Measurements from ENCODE around the gene BBC3. TPM values are rescaled to one million over a fixed set of nuclear protein-coding genes. Genes with fewer than 3 reads are reported as not detected.

BBC3 gene
- total RNA-seq, 4 donors from 2014 or later, result 0.48 to 3.2 (median 2.6) TPM

DNA sequence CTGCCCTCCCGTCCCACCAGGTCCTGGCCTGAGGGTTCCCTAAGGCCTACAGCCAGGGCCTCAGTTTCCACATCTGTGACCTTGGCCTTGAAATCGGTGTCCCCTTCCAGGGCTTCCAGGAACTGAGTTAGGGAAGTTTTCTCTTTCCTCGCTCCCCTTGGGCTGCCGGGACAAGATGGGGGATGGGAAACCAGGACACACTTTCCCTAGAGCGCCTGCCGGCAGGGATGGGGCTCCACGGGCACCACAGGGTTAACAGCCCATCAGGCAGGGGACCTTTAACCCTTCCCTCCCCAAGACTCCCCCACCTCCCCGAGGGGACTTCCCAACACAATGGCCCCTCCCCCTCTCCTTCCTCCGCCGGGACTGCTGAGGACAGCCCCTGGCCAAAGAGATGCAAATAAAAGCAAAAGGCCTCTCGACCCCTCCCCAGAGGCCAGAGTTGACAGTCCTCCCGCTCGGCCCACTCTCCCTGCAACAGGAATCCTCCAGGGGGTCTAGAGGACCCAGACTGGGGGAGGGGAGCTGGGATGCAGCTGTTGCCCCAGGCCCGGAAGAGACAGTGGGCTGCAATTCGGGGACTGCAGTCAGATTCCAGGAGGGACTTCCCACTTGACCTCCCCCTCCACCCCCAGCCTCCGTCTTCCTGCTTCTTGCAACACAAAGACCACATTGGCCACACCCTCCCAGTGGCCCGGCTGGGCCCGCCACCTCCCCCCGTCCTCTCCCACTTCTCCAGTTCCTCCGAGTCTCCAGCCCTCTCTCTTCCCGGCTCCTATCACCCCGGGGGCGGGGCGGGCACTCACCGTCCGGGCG is 3.4 kb downstream of the BBC3 start:
- intact Hi-C loops (cut with DNase I), result no loop called here
- peak; percentile 59 for DNase-seq
- H3K9me3 ChIP-seq, result no peaks in the 10 kb centered on the region

DNA sequence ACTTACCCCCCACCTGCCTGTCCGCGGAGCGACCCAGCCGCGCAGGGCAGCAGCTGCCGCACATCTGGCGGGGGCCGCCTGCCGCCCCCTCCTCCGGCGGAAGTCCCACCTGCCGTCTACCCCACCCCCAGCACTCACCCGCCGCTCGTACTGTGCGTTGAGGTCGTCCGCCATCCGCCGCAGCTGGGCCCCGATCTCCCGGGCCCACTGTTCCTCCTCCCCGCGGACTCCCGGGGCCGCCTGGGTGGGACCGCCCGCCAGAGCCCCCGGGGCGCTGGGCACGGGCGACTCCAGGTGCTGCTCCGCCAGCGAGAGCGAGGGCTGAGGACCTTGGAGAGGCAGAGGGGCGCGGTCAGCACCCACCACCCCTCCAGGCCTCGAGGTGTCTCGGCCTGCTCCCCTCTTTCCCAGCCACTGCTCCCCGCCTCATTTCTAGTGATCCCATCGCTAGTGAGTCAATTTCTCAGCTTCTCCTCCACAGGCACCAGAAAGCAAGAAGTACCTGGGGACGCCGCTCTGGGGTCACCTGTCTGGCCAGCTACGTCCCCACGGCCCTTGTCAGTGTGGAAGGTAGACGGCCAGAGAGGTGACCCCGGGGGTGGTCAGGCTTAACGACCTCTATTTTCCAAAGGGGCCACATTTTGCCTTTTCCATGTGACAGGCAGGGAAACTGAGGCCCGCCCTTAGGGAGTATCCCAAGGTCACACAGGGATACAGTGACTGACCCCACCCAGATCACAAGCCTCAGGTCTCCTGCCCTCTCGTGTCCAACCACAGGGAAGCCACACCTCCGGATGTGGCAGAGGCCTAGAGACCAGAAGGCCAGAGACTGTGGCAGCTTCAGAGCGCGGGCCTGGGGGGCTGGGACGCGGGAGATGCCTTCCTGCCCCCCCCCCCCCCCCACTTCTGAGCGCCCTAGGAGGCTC is 4.3 kb downstream of the BBC3 start:
- Histone ChIP-seq H3K9me3 (no peaks in the 10 kb centered on the region), H3K4me1 (peaks cover 33 to 64% (median 37%) of the 10 kb centered on the region in 3 donors), H3K27me3 (peaks cover 0 to 25% (median 0%) of the 10 kb centered on the region in 4 donors), H3K27ac (peak overlapping the region; percentile 94 to 100 (median 98)), H3K36me3 (peaks cover 0 to 9% (median 0%) of the 10 kb centered on the region in 3 donors), H3K4me3 (peak overlapping the region; percentile 34 to 99 (median 74))
- 6% methylated on average over 12 of the region's 56 CpGs; no CpG with 5 or more reads in 1 of the 2 donors for WGBS, 2 donors
- intact Hi-C loops (cut with DNase I), result no loop called here
- no peak for DNase-seq
- TF ChIP-seq, protein P1, sequence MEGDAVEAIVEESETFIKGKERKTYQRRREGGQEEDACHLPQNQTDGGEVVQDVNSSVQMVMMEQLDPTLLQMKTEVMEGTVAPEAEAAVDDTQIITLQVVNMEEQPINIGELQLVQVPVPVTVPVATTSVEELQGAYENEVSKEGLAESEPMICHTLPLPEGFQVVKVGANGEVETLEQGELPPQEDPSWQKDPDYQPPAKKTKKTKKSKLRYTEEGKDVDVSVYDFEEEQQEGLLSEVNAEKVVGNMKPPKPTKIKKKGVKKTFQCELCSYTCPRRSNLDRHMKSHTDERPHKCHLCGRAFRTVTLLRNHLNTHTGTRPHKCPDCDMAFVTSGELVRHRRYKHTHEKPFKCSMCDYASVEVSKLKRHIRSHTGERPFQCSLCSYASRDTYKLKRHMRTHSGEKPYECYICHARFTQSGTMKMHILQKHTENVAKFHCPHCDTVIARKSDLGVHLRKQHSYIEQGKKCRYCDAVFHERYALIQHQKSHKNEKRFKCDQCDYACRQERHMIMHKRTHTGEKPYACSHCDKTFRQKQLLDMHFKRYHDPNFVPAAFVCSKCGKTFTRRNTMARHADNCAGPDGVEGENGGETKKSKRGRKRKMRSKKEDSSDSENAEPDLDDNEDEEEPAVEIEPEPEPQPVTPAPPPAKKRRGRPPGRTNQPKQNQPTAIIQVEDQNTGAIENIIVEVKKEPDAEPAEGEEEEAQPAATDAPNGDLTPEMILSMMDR (IDR thresholded peaks at IDR 0.05), result no peak
- TF ChIP-seq POLR2A (IDR thresholded peaks at IDR 0.05), result peak in 1 of 4 donors; percentile 73

More for the DNA sequence above, 3.4 kb downstream of the BBC3 start:
- WGBS, 2 donors, result 0 to 6% methylated on average over 5 to 7 of the region's 27 CpGs
- Histone ChIP-seq H3K36me3 (no peaks in the 10 kb centered on the region), H3K27me3 (peaks cover 0 to 25% (median 0%) of the 10 kb centered on the region in 4 donors), H3K4me3 (peak overlapping the region; percentile 26 to 99 (median 74)), H3K27ac (peak overlapping the region; percentile 94 to 100 (median 98)), H3K4me1 (peaks cover 39 to 73% (median 45%) of the 10 kb centered on the region in 3 donors)
- TF ChIP-seq, protein P1 (IDR thresholded peaks at IDR 0.05), result no peak
- peak in 2 of 4 donors; percentile 24 to 65 for TF ChIP-seq POLR2A (IDR thresholded peaks at IDR 0.05)

DNA sequence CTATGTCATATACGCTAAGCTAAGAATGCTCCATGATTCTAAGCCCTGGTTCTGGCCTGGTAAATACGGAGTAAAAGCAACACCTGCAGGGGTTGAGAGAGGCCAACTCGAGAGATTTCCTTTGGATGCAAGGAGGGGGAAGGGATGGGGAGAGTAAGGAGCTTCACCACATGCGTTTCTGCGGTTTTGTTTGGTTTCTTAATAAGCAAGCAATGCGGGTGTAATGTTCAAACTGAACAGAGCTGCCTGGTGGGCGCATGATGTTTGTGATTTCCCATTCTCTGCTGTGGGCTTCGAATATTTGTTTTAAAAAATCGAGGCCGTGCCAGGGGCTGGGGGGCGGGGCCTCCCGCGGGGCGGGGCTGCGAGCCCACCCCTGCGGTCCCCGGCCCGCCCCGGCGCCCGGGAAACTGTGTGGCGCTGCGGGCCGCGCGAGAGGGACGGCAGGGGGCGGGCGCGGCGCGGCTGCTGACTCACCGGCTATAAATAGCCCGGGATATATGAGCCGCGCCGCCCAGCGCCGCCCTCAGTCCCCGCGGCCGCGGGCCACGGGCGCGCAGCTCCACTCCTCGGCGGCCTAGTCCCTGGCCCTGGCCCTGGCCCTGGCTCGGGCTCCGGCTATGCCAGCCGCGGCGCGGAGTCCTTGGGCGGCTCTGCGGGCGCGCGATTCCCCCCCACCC is 5.1 kb downstream of the BBC3 start:
- intact Hi-C loops (cut with DNase I), result no loop called here
- Histone ChIP-seq H3K4me1 (peaks cover 29 to 58% (median 32%) of the 10 kb centered on the region in 3 donors), H3K27me3 (peaks cover 0 to 25% (median 0%) of the 10 kb centered on the region in 4 donors), H3K27ac (peak overlapping the region; percentile 94 to 100 (median 98)), H3K36me3 (peaks cover 0 to 17% (median 8%) of the 10 kb centered on the region in 3 donors), H3K9me3 (no peaks in the 10 kb centered on the region), H3K4me3 (peak overlapping the region; percentile 34 to 99 (median 74))
- no peak for DNase-seq
- TF ChIP-seq POLR2A (IDR thresholded peaks at IDR 0.05), result peak; percentile 48 to 100 (median 98)
- TF ChIP-seq, protein P1 (IDR thresholded peaks at IDR 0.05), result peak in 5 of 6 experiments; percentile 30 to 76 (median 68)
- WGBS, 2 donors, result 20% methylated on average over 8 of the region's 59 CpGs

DNA sequence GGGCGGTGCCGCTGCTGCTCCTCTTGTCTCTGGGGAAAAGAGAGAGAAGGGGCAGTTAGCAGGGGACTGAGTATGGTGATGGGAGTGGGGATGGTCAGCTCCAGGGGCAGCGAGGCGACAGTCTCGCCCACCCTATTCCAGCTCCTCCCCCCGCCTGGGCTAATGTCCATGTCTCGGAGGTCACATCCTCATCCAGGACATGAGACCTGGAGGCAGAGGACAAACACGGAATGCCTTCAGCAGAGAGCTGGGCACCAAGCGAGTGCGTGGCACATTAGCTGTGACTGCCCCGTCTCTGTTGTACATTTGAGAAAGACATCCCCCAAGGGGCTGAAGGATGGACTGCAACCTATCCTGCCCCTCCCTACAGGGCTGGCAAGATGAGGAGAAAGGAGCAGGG is 9.1 kb downstream of the BBC3 start:
- Histone ChIP-seq H3K4me1 (peaks cover 8 to 18% (median 10%) of the 10 kb centered on the region in 3 donors), H3K9me3 (no peaks in the 10 kb centered on the region), H3K4me3 (no peak overlapping the region), H3K27ac (no peak overlapping the region), H3K36me3 (peaks cover 0 to 25% (median 8%) of the 10 kb centered on the region in 3 donors), H3K27me3 (no peaks in the 10 kb centered on the region)
- WGBS, 2 donors, result 96% methylated on average over 4 of the region's 11 CpGs; no CpG with 5 or more reads in 1 of the 2 donors
- intact Hi-C loops (cut with DNase I), result no loop called here
- no peak for DNase-seq
- no peak for TF ChIP-seq POLR2A (IDR thresholded peaks at IDR 0.05)
- TF ChIP-seq, protein P1 (IDR thresholded peaks at IDR 0.05), result no peak
